GM21381 (cell line): ENCODE results near the gene ABHD4.
"Not testable (repeated sequence)": the region's sequence is repeated elsewhere in the genome, so short reads cannot be mapped to it uniquely, and the experiment has no call there.

Experiments
- ATAC-seq: cut with Tn5 transposase; IDR thresholded peaks from one replicate; pipeline ENCODE4 v1.9.1; 2021; ENCODE audit warnings: mild to moderate bottlenecking, moderate library complexity; ENCODE audit not compliant: unreplicated experiment

The ABHD4 gene

DNA sequence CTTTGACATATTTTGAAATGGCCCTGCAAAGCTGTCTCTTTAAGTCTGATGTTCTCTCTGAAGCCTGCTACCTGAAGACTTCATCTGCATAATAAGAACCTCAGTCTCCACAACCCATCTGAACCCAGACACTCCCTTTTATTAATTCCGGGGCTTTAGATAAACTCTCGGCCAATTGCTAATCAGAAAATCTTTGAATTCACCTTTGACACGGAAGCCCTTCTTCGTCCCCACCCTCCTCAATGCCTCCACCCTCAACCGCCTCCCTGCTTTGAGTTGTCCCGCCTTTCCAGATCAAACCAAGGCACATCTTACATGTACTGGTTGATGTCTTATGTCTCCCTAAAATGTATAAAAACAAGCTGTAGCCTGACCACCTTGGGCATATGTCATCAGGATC, 28.5 kb downstream of the ABHD4 start:
- ATAC-seq: no peak

DNA sequence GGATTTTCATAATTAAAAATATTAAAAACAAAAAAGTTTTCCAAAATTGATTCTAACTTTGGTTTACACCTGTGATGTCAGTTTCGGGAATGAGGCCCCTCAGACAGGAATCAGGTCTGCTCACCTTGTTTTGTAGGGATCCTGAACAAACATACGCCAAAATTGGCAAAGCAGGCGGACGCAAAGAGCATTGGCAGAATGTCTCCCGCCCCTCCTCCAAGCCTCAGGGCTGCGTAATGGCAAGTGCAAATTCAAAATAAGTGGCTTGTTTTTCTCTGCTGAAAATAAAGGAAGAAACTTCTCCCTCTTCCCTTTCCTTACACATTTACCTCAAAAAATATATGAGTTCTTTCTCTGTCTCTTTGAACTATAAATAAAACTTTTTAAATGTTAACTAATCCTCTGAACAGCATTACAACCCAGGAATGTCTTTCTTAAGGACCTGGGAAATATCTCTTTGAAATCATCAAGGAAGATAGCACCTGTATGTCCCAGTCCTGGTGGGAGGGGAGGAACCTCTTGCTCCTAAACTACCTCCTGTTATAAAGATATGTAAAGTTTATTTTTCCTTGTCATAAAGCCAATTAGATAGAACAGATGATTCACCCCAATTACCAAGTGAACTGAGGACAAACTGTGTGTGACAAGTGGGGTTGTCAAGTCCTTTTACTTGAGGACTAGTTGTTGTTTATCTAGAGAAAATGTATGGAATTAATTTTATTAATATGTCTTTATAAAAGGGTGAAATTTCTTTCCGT, 29.6 kb downstream of the ABHD4 start:
- ATAC-seq: no peak

DNA sequence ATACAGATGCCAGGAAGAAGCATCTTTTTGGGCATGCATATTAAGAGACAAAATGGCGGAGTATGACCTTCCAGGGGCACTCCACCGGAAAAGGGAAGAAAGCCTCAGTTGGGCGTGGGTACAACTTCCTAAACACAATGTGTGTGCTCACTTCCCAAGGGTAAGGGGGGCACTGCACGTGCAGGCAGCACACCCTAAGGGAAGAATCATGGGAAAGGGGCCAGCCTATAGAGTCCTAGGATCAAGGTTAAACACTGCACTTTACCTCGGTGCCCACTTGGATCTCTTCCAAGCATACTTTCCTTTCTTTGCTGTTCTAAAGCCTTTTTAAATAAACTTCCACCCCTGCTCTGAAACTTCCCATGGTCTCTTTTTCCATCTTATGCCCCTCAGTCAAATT, 31.3 kb downstream of the ABHD4 start:
- no peak for ATAC-seq

DNA sequence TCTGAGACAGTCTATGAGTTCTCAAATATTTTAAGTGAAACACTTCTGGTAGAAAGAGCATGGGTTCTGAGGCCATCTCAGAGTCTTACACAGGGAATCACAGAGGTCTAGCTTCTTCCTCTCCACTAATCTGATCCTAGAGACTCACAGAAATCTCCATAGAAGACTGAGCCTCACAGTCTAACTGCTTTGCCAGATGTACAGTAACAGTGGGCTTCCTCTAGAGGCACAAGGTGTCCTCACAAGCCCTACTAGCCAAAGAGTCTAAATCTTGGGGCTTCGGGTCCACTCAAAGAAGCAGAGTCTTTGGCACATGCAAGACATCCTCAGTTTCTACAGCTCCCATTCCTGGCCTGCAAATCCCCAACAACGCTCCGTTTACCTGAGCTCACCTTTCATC, 32.0 kb downstream of the ABHD4 start:
- no peak for ATAC-seq

DNA sequence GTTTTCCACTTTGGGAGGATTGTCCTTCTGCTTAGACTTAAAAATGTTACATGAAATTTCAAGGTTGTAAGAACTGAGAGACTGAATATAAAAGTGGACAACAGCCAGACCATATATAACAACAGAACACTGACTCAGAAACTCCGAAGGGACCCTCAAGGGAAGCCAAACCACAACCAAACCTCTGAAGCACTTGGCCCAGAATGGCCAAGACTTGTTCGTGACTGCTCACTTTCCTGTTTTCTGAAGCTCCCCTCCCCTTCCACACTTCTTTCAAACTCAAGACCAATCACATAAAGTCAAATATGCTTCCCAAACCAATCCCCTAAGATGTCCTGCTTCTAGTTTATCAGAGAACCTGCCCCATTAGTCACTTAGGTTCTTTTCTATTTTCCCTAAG, 32.4 kb downstream of the ABHD4 start:
- ATAC-seq: no peak

DNA sequence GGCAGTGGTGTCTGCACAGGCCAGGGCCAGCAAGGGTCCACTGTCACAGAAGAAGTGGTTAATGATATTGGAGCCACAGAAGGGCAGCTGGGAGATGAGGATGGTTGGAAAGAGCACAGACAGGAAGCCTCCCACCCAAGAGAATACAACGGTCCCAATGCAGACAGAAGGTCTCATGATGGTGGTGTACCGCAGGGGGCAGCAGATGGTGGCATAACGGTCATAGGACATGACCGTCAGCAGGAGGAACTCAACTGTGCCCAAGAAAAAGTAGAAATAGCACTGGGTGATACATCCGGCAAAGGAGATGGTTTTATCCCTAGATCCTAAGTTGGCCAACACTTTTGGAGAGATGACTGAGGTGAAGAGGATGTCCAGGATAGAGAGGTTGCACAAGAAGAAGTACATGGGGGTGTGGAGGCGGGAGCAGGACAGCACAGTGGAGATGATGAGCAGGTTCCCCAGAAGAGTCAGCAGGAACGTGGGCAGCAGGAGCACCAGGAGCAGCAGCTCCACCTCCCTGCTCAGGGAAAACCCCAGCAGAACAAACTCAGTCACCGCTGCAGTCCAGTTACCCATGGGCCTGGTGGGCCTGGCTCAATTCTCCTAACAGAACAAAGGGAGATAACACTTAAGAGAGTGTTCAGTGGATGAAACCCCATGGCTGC, 36.3 kb downstream of the ABHD4 start:
- ATAC-seq: no peak

DNA sequence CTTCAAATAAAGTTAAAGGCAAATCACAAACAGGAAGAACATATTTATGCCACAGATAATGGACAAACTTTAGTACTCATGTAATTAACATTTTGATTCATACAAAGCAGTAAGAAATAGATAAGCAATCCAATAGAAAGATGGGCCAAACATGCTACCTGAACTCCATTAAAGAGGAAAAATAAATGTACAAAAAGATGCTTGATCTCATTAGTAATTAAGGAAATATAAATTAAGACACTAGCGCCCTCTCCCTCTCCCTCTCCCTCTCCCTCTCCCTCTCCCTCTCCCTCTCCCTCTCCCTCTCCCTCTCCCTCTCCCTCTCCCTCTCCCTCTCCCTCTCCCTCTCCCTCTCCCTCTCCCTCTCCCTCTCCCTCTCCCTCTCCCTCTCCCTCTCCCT, 37.9 kb downstream of the ABHD4 start:
- ATAC-seq: not testable (repeated sequence)

DNA sequence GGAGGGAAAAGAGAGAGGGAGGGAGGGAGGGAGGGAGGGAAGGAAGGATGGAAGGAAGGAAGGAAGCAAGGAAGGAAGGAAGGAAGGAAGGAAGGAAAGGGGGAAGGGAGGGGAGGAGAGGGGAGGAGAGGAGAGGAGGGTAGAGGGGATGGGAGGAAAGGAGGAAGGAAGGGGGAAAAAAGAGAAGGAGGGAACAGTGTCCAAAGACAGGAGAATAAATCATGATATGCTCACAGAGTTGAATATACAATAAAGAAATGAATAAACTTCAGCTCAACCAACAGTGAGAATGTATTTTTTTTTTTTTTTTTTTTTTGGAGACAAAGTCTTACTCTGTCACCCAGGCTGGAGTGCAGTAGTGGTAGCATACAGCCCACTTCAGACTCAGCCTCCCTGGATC, 42.1 kb downstream of the ABHD4 start:
- no peak for ATAC-seq

DNA sequence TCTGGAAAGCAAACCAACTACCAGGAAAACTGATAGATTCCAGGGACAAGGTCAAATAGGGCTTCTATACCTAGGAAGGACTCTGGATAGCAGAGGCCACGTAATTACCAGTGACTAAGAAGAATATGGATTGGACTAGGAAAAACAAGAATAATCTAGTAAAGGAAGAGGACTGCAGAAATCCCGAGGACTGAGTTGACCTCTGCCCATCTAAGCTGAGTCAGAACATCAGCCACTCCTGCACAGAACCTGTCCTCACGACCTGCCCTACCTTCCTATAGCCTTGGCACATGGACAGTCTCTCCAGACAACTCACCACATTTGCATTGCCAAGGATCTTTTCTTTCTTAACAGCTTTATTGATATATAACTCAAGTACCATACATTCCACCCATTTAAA, 43.7 kb downstream of the ABHD4 start:
- no peak for ATAC-seq

DNA sequence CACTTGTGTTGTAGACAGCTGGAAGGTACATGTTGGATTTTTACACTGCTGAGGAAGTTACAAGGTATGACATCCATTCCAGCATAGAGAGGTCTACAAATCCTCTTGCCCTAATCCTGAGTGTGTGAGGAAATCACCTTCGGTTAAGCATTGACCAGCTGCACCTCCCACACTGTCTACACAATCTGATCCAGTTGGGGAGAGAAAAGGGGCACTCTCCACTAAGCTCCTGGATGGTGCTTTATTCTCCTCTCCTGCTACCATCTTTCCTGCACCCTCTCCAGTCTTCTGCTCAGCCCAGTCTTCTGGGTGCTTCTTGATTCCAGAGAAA, 46.2 kb downstream of the ABHD4 start, which contains the start of gene OR6J1:
TSS of gene OR6J1 (minus strand) at position 48 of the 331 bp plus-strand sequence. CDS start 9,541 bp downstream, outside the sequence.
- no peak for ATAC-seq

DNA sequence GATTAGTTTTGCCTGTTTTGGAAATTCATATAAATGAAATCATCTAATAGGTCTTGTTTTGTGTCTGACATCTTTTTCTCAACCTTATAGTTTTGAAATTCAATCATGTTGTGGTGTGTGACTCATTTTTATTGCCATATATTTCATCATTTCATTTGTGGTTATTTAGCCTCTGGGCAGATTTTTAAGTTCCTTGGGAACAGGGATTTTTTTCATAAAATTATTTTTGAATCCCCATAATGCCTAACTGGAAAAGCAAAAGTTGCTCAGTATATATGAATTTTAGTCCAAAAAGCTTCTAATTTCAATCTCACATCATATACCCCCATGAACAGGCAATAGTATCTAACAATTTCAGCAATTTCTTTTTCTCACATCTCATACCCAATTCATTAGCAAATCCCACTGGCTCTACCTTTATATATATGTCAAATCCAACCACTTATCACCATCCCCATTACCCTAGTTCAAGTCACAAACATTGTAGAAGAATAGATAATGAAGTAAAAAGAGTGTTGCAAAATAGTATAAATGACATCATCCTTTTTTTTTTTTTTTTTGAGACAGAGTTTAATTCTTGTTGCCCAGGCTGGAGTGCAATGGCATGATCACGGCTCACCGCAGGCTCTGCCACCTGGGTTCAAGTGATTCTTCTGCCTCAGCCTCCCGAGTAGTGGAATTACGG, 48.6 kb downstream of the ABHD4 start:
- ATAC-seq: no peak

DNA sequence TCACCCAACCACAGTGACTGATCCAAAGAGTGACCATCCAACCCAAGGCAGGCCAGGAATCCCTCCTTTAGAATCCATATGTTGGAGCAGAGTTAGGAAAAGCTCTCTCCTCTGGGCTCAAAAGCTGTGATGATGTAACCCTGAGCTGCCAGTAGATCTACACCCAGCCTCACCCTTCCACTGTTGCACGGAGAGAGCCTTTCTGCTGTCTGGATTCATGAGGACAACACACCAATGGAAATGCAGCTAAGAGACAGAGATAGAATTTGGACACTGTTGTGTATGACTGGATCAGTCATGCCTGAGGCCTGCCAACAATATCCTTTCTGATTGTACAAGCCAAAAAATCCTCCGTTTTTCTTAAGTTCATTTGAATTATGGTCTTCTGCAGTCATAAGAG, 50.4 kb downstream of the ABHD4 start:
- no peak for ATAC-seq

DNA sequence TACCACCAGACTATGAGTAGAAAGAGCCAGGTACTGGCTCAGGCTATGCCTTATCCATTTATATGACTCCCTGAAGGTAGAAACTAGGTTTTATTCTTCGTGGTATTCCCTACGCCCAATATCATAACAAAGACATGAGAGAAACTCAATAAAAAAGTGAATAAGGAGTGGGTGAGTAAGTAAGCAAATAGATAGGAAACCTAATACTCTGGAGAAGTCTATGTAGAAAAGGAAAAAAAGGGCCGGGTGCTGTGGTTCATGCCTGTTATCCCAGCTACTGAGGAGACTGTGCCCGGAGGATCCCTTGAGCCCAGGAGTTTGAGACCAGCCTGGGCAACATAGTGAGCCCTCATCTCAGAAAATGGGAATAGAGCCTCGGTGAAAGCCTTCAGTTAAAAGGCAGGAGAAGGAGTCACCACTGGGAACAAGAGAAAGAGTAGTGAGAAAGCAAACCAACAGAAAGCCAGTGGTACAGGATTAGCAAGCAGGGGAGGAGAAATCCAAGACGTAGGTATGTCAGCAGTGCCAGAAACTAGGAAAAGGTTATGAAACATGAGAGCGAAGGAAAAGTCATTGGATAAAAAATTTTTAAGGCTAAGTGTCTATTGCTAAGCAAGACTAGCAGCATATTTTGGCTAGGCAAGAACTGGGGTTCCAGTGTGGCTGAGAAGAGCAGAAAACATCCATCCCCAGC, 52.1 kb downstream of the ABHD4 start:
- ATAC-seq: no peak

DNA sequence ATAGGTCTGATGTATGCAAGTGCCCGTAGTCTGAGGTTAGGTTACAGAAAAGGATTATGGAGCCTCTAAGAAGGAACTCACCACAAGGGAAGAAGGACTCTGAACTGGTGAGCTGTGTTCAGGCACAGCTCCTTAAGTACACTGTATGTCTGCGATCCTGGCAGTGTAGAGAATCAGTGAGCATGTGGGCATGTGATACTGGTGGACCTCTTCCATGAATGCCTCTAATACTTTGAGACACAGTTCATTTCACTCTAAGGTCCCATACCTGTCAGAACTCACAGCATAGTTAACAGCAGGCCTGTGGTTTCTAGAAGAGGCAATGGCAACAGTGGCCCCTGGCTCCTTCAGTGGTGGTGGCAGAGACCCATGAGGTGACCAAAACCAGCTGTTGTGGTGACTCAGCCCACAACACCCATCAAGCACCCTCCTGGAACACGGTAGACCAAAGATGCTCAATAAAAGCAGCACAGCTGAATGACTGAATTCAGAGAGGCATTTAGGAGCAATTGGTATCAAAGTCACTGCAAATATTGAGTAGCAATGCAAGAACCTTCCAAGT, 52.9 kb downstream of the ABHD4 start:
- ATAC-seq: peak; percentile 52

DNA sequence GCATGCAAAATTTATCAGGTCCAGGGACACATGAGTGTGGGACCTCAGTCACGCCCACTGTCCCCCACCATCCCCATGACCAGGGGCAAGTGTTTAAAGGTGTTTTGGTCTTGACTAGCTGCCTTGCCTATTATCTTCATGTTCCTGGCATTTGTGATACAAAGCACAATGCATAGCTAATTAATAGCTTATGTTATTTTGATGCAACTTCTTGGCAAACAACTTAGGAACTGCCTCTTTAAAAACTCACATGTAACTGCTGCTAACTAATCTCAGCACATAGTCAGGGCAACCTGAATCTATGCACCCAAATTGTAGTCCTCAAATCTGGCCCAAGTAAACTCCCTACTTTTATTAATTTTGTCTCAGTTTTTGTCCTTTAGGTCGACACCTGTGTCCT, 53.5 kb downstream of the ABHD4 start:
- no peak for ATAC-seq

DNA sequence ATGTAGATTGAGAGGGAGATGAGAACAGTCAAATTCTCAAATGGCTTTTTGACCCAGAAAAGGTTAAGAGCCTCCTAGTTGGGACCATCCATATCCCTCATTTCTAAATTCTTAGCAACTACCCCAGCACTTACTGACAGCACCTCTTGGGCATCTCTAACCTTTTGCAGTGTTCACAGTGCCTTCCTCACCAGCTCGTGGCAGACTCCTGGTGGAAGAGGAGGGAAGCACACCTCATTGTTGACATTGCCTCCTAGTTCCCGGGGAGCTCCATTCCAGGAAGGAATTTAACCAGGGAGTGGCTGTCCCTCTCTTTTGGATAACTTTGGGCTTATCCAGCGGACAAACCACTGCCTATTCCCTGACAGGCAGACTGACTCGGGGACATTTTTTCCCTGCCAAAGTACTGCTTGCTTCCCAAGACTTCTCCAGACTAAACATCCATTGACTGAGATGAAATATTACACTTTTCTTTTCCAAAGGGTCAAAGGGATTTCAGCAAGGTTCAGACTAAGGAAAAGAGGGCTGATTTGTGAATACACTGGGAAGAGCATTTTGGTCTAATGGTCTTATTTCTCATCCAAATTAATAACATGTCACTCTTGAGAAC, 55.0 kb downstream of the ABHD4 start:
- peak; percentile 52 for ATAC-seq

DNA sequence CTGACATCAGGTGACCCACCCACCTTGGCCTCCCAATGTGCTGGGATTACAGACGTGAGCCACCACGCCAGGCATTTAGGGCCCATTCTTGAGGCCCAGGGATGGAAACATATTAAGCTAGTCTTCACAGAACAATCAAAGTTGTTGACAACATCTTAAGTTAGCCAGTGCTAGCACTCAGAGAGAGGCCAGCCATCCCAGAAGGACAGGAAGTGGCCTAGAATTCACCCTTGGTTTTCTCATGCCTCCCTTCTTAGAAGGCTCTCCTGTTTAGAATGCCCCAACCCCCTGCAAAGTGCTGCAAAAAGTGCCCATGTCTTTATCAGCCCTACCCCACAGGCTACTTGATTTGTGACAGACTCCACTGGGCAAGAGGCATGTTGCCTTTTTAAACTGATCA, 58.1 kb downstream of the ABHD4 start:
- ATAC-seq: no peak

DNA sequence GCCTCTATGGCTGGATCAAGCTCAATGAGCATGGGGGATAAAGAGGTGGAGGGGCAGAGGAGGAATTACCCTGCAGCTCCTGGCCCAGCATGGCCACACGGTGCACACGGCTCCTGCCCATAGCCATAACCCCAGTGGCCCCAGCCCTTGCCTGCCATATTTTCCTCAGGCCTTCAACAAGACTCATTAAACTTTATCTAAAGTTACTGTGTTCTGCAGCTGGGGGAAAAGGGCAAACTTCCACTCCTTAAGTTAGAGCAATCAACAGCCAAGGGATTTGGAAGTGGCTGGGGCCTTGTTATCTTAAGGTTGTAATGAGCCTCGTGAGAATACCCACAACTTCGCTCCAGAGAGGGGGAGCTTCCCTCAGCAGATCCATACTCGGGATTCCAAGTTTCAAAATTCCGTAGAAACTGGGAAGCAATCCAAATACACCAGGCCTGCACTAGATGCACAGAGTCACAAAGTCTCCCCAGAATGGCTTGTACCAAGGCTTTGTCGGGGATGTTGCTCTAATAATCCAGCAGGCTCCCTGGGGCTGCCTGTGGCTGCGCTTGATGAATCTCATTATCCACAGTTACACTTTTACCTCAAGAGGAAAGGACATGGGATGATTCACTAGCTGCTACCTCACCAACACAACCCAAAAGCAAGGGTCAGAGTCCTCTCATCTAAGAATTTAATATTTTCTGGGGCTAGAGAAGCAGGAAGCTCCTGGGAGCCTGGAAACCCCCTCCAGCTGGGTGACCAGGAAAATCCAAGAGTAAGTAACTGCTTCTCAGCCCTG, 59.0 kb downstream of the ABHD4 start:
- ATAC-seq: no peak

DNA sequence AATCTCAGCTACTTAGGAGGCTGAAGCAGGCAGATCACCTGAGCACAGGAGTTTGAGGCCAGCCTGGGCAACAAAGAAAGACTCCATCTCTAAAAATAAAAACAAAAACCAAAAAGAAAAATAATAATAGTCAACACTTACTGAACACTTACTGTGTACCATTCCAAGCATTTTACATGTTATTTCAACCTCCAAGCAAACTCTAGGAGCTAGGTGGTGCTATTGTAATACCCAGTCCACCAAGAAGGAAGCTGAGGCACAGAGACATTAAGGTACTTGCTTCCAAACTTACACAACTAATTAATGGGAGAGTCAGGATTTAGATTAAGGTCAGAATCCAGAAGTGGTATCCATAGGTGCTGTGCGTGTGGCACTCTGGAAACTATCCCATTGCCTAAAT, 59.8 kb downstream of the ABHD4 start:
- ATAC-seq: no peak

DNA sequence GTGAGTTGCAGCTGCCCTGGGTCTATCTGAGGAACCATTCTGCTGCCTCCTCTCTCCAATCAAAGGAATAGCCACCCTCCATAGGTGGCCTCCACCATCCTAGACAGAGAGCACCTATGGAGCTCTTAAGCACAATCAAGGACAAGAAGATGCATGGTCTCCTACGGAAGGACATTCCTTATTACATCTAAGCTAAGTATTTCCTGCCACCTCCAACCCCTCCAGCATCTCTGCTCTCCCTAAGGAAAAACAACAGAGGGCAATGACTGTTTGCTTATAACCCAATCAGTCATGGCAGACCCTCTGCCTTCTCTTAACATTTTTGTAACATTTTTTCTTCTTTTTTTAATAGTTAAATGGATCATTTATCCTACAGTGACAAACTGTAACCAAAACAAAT, 60.8 kb downstream of the ABHD4 start:
- ATAC-seq: no peak
